NOMO-1 treated with dmso at 0.1 percent for 144 hours (cell line): Measurements from ENCODE around the gene UBA5.
A peak's percentile ranks its signal among the peaks of the same experiment; 100 is the strongest.
"Not testable (repeated sequence)": the region's sequence is repeated elsewhere in the genome, so short reads cannot be mapped to it uniquely, and the experiment has no call there.

Experiments used
- DNase-seq: peaks from one replicate; lab custom pipeline; 2025; ENCODE audit not compliant: unreplicated experiment; lab: John Stamatoyannopoulos, UW

The UBA5 gene

GRCh38 chr3:132660052-132660810 lies at the start of gene UBA5:
Gene UBA5, plus strand, starts transcription at chr3:132660329. Its CDS starts 209 bp downstream, at chr3:132660538.
- DNase-seq, result peak; percentile 73

- not testable (repeated sequence) for DNase-seq
Measured at GRCh38 chr3:132615301-132615700, 44.8 kb upstream of the UBA5 start.

GRCh38 chr3:132615881-132616280 lies 44.2 kb upstream of the UBA5 start:
- no peak for DNase-seq

- DNase-seq, result no peak
Measured at GRCh38 chr3:132616780-132617179, 43.3 kb upstream of the UBA5 start.

- DNase-seq, result no peak
Measured at GRCh38 chr3:132622148-132622547, 38.0 kb upstream of the UBA5 start.

- DNase-seq, result no peak
Measured at GRCh38 chr3:132622761-132623160, 37.4 kb upstream of the UBA5 start.

- no peak for DNase-seq
Measured at GRCh38 chr3:132623646-132624045, 36.5 kb upstream of the UBA5 start.

- DNase-seq, result no peak
Measured at GRCh38 chr3:132624790-132625189, 35.3 kb upstream of the UBA5 start.

GRCh38 chr3:132625613-132626012 lies 34.5 kb upstream of the UBA5 start:
- DNase-seq, result no peak

GRCh38 chr3:132626955-132627354 lies 33.2 kb upstream of the UBA5 start:
- no peak for DNase-seq

GRCh38 chr3:132628157-132628556 lies 32.0 kb upstream of the UBA5 start:
- no peak for DNase-seq

- DNase-seq, result no peak
Measured at GRCh38 chr3:132629928-132630327, 30.2 kb upstream of the UBA5 start.

- no peak for DNase-seq
Measured at GRCh38 chr3:132630612-132631011, 29.5 kb upstream of the UBA5 start.

GRCh38 chr3:132635052-132635451 lies 25.1 kb upstream of the UBA5 start:
- no peak for DNase-seq

GRCh38 chr3:132637590-132637989 lies 22.5 kb upstream of the UBA5 start:
- no peak for DNase-seq

GRCh38 chr3:132638706-132639105 lies 21.4 kb upstream of the UBA5 start:
- no peak for DNase-seq

GRCh38 chr3:132641427-132641826 lies 18.7 kb upstream of the UBA5 start:
- DNase-seq, result not testable (repeated sequence)

GRCh38 chr3:132641837-132642538 lies 18.1 kb upstream of the UBA5 start:
- DNase-seq, result peak; percentile 8

GRCh38 chr3:132642539-132642847 lies 17.6 kb upstream of the UBA5 start:
- DNase-seq, result no peak

- DNase-seq, result no peak
Measured at GRCh38 chr3:132643366-132643765, 16.8 kb upstream of the UBA5 start.

- no peak for DNase-seq
Measured at GRCh38 chr3:132645058-132645457, 15.1 kb upstream of the UBA5 start.

- DNase-seq, result no peak
Measured at GRCh38 chr3:132650153-132650552, 10.0 kb upstream of the UBA5 start.
